Nephron (organoid): ENCODE results near the gene SCAI.

Experiments used
- H3K27ac Mint-ChIP-seq, 3 experiments: 2 replicates each; pipeline ENCODE4 v1.8.0; 2020; ENCODE audit warnings: mixed read lengths in 3 of 3, mild to moderate bottlenecking in 2 of 3, moderate library complexity in 1 of 3
- H3K27me3 Mint-ChIP-seq: 2 replicates; pipeline ENCODE4 v1.8.0; 2021; ENCODE audit warnings: low read depth, mild to moderate bottlenecking, moderate library complexity, mixed read lengths
- H3K36me3 Mint-ChIP-seq: 2 replicates; pipeline ENCODE4 v1.8.0; 2020; ENCODE audit warnings: low read depth, mixed read lengths
- H3K4me1 Mint-ChIP-seq: 2 replicates; pipeline ENCODE4 v1.8.0; 2020; ENCODE audit warnings: mixed read lengths
- H3K4me3 Mint-ChIP-seq, 3 experiments: 2 replicates each; pipeline ENCODE4 v1.8.0; 2020; ENCODE audit warnings: mild to moderate bottlenecking in 3 of 3, mixed read lengths in 3 of 3, moderate library complexity in 2 of 3
- H3K9me3 Mint-ChIP-seq: 2 replicates; pipeline ENCODE4 v1.8.0; 2020; ENCODE audit warnings: mixed read lengths
- TF ChIP-seq, protein P1 (sequence below), 3 experiments: fragments of 200-600 bp; sonication (generic); IDR thresholded peaks; one replicate each; pipeline ENCODE4 v1.5.0; 2021; ENCODE audit warnings: antibody characterized with exemption in 3 of 3; ENCODE audit not compliant: unreplicated experiment in 3 of 3

SCAI gene

DNA sequence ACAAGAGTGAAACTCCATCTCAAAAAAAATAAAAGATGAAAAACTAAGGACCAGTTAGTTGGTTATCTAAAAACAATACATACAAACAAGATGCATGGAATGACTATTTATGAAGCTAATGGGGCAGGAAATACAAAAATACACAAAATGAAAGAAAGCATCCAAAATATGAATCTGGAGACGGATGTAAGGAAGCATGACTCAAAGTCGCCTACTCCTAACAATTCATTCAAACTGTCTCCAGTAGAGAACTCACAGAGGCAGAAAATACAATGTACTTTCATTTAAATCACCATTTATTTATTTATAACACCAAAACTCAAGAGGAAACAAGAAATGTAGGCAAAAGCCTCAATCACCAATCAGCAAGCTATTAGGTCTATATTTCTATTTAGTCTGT is 68.4 kb downstream of the SCAI start:
- Mint-ChIP-seq H3K9me3 (peaks cover 5% of the 10 kb centered on the region), H3K4me3 (no peak overlapping the region), H3K4me1 (no peaks in the 10 kb centered on the region), H3K27ac (no peak overlapping the region), H3K27me3 (no peaks in the 10 kb centered on the region), H3K36me3 (peaks cover 10% of the 10 kb centered on the region)
- TF ChIP-seq, protein P1, sequence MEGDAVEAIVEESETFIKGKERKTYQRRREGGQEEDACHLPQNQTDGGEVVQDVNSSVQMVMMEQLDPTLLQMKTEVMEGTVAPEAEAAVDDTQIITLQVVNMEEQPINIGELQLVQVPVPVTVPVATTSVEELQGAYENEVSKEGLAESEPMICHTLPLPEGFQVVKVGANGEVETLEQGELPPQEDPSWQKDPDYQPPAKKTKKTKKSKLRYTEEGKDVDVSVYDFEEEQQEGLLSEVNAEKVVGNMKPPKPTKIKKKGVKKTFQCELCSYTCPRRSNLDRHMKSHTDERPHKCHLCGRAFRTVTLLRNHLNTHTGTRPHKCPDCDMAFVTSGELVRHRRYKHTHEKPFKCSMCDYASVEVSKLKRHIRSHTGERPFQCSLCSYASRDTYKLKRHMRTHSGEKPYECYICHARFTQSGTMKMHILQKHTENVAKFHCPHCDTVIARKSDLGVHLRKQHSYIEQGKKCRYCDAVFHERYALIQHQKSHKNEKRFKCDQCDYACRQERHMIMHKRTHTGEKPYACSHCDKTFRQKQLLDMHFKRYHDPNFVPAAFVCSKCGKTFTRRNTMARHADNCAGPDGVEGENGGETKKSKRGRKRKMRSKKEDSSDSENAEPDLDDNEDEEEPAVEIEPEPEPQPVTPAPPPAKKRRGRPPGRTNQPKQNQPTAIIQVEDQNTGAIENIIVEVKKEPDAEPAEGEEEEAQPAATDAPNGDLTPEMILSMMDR (IDR thresholded peaks at IDR 0.05; ENCODE audit: unreplicated experiment in 3 of 3) = no peak

DNA sequence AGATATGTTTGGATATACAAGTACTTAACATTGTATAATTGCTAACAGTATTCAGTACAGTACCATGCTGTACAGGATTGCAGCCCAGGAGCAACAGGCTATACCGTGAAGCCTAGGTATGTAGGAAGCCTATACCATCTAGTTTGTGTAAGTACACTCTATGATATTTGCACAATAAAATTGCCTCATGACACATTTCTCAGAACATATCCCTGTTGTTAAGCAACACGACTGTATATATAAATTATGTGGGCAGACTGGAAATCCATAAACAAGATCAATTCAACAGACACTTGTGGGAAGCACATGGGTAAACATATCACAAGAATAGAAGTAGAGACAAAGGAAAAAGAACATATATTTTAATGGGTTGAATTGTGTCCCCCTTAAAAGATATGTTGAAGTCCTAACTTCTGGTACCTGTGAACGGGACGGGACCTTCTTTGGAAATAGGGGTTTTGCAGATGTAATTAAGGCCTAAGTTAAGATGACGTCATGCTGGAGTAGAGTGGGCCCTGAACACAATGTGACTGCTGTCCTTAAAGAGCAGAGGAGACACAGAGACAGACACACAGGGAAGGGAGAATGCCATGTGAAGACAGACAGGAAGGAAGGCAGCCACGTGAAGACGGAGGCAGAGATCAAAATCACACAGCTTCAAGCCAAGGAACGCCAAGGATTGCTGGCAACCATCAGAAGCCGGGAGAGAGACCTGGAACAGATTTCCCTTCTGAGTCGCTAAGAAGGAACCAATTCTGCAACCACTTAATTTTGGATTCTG is 76.3 kb downstream of the SCAI start:
- no peaks in the 10 kb centered on the region for H3K9me3 Mint-ChIP-seq

DNA sequence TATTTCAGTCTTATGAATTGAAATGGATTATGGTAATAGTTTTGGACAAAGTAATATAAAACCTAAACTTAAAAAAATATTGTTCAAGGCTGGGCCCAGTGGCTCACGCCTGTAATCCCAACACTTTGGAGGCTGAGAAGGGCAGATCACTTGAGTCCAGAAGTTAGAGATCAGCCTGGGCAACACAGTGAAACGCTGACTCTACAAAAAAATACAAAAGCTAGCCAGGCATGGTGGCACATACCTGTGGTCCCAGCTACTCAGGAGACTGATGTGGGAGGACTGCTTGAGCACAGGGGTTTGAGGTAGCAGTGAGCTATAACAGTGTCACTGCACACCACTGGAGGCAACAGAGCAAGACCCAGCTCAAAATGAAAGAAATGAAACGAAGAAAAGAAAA is 81.9 kb downstream of the SCAI start:
- H3K27me3 Mint-ChIP-seq = no peaks in the 10 kb centered on the region
- H3K4me1 Mint-ChIP-seq = no peaks in the 10 kb centered on the region
- TF ChIP-seq, protein P1 (IDR thresholded peaks at IDR 0.05; ENCODE audit: unreplicated experiment in 3 of 3) = no peak
- H3K36me3 Mint-ChIP-seq = peaks cover 14% of the 10 kb centered on the region
- H3K27ac Mint-ChIP-seq = no peak overlapping the region
- no peaks in the 10 kb centered on the region for H3K9me3 Mint-ChIP-seq
- no peak overlapping the region for H3K4me3 Mint-ChIP-seq

More for the DNA sequence above, 76.3 kb downstream of the SCAI start:
- Mint-ChIP-seq H3K27me3 (no peaks in the 10 kb centered on the region), H3K4me3 (no peak overlapping the region), H3K4me1 (no peaks in the 10 kb centered on the region), H3K36me3 (peaks cover 6% of the 10 kb centered on the region), H3K27ac (no peak overlapping the region)
- TF ChIP-seq, protein P1 (IDR thresholded peaks at IDR 0.05; ENCODE audit: unreplicated experiment in 3 of 3) = no peak

DNA sequence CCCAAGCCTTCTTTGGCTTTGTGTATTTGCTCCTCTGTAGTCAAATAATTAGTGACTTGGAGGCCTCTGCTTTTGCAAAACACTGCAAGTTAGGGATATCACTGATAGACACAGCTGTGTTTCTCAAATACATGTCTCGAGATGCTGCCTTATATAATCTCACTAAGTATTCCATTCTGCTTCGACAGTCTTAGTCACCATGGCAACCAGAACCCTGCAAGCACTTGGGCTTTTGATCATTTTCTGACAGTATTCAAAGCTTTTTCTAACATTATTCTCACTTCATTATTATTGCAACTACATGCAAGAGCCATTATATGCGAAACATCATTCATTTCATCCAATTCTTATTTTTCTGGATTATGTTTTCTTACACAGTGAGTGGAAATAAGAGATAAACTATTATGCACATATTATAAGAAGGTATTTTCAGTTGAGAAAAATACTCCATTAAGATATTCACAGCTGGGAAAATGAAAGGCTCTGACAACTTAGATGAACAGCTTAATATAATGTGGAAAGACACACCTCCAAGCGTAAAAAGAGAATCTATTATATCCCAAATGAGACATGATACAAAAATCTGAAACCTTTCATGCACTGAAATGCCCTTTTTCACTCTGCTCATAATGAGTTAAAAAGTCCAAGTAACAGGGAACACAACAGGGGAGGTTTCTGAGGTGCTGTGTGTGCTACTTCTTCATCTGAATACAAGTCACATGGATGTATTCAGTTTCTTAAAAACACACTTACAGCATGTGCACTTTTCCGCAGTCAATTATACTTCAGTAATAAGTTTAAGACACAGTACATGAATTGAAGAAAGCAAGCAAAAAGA is 93.9 kb downstream of the SCAI start:
- H3K9me3 Mint-ChIP-seq = no peaks in the 10 kb centered on the region
- no peaks in the 10 kb centered on the region for H3K27me3 Mint-ChIP-seq
- H3K4me3 Mint-ChIP-seq = no peak overlapping the region
- TF ChIP-seq, protein P1 (IDR thresholded peaks at IDR 0.05; ENCODE audit: unreplicated experiment in 3 of 3) = no peak
- H3K27ac Mint-ChIP-seq = no peak overlapping the region
- peaks cover 28% of the 10 kb centered on the region for H3K36me3 Mint-ChIP-seq
- no peaks in the 10 kb centered on the region for H3K4me1 Mint-ChIP-seq

DNA sequence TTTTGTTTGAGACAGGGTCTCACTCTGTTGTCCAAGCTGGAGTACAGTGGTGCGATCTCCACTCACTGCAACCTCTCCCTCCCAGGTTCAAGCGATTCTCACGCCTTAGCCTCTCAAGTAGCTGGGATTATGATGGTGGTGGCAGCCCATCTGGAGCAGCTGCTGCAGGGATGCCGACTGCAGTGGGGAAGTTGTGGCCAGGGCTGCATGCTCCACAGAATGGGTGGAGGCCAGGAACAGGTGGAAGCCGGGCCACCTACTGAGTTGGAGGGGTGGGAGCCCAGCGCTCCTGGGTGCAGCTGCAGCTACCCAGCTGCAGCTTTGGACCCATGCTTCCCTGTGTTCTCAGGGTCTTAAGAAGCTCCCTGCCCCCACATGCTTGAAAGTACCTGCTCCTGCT is 99.7 kb downstream of the SCAI start:
- no peak overlapping the region for H3K4me3 Mint-ChIP-seq

More for the DNA sequence above, 99.7 kb downstream of the SCAI start:
- peaks cover 21% of the 10 kb centered on the region for H3K36me3 Mint-ChIP-seq
- peaks cover 4% of the 10 kb centered on the region for H3K4me1 Mint-ChIP-seq
- H3K27ac Mint-ChIP-seq = no peak overlapping the region
- TF ChIP-seq, protein P1 (IDR thresholded peaks at IDR 0.05; ENCODE audit: unreplicated experiment in 3 of 3) = no peak
- no peaks in the 10 kb centered on the region for H3K27me3 Mint-ChIP-seq
- no peaks in the 10 kb centered on the region for H3K9me3 Mint-ChIP-seq
